Peyer's patch (tissue), 4 donors: ENCODE data around the gene KCNQ1OT1. TPM values are rescaled to one million over a fixed set of nuclear protein-coding genes. Genes with fewer than 3 reads are reported as not detected.
A peak's percentile ranks its signal among the peaks of the same experiment; 100 is the strongest.

Experiments used
- DNase-seq, 3 donors: peaks; one replicate each; pipeline ENCODE4 v3.0.0-alpha.2; 2017 to 2019
- H3K27ac ChIP-seq, 4 donors: fragments of 200-600 bp; sonication (generic); one replicate each; pipeline ENCODE4 v1.5.1; 2016 to 2019
- H3K27me3 ChIP-seq, 2 donors: fragments of 200-600 bp; sonication (generic); one replicate each; pipeline ENCODE4 v1.5.1; 2019
- H3K36me3 ChIP-seq, 3 donors: fragments of 200-600 bp; sonication (generic); one replicate each; pipeline ENCODE4 v1.5.1; 2016 to 2019
- H3K4me1 ChIP-seq, 4 donors: fragments of 200-600 bp; sonication (generic); one replicate each; pipeline ENCODE4 v1.5.1; 2016 to 2019
- H3K4me3 ChIP-seq, 4 donors: fragments of 200-600 bp; sonication (generic); 1 replicate in 3 of 4; 2 replicates in 1 of 4; pipeline ENCODE4 v1.5.1; 2016 to 2019; ENCODE audit warnings: mild to moderate bottlenecking in 1 of 4
- H3K9me3 ChIP-seq, 4 donors: fragments of 200-600 bp; sonication (generic); one replicate each; pipeline ENCODE4 v1.5.1; 2016 to 2019; ENCODE audit warnings: mild to moderate bottlenecking in 1 of 4
- CTCF ChIP-seq, 6 experiments: fragments of 450-650 bp in 4 of 6; fragments of 200-600 bp in 2 of 6; sonication (generic) in 1 of 6; IDR thresholded peaks; one replicate each; pipeline ENCODE4 v1.5.1; 2017 to 2019; ENCODE audit warnings: antibody characterized with exemption in 6 of 6, mild to moderate bottlenecking in 3 of 6, moderate library complexity in 1 of 6
- POLR2A ChIP-seq, 2 donors: fragments of 450-650 bp; IDR thresholded peaks; one replicate each; pipeline ENCODE4 v1.5.1; 2017; ENCODE audit warnings: antibody characterized with exemption in 2 of 2, mild to moderate bottlenecking in 2 of 2, moderate library complexity in 2 of 2
- small RNA-seq, 2 donors: library from RNA; depleted of rRNA; stranded (forward); fragments of <200 nt; gene quantifications; one replicate each; pipeline ENCODE3, GENCODE V24; 2016
- total RNA-seq, 4 donors: library from RNA; depleted of rRNA; stranded (reverse); fragments of >200 nt; gene quantifications; one replicate each; pipeline ENCODE4 v1.1.0, GENCODE V29; 2016

KCNQ1OT1 gene
- total RNA-seq, 4 donors from 2014 or later: 3.2 to 6.2 (median 4.5) TPM

- H3K27me3 ChIP-seq: no peaks in the 10 kb centered on the region
These were observed 137.9 kb downstream of the KCNQ1OT1 start for GRCh38 chr11:2561696-2562581.

GRCh38 chr11:2559527-2560311 lies 140.1 kb downstream of the KCNQ1OT1 start:
- TF ChIP-seq CTCF (IDR thresholded peaks at IDR 0.05): no peak
- no peak for TF ChIP-seq POLR2A (IDR thresholded peaks at IDR 0.05)
- no peaks in the 10 kb centered on the region for H3K9me3 ChIP-seq
- DNase-seq: peak in 2 of 3 donors; percentile 37 to 42

More at GRCh38 chr11:2561696-2562581, 137.9 kb downstream of the KCNQ1OT1 start:
- Histone ChIP-seq H3K36me3 (no peaks in the 10 kb centered on the region), H3K4me3 (no peak overlapping the region), H3K9me3 (no peaks in the 10 kb centered on the region), H3K27ac (no peak overlapping the region), H3K4me1 (peaks cover 0 to 17% (median 1%) of the 10 kb centered on the region in 4 donors)
- DNase-seq: peak in 2 of 3 donors; percentile 36 to 50
- TF ChIP-seq CTCF (IDR thresholded peaks at IDR 0.05) (no peak), POLR2A (IDR thresholded peaks at IDR 0.05) (no peak)

GRCh38 chr11:2558861-2559526 lies 140.8 kb downstream of the KCNQ1OT1 start:
- Histone ChIP-seq H3K9me3 (no peaks in the 10 kb centered on the region), H3K36me3 (no peaks in the 10 kb centered on the region), H3K27ac (no peak overlapping the region), H3K27me3 (no peaks in the 10 kb centered on the region), H3K4me3 (no peak overlapping the region), H3K4me1 (peaks cover 0 to 3% (median 1%) of the 10 kb centered on the region in 4 donors)
- TF ChIP-seq CTCF (IDR thresholded peaks at IDR 0.05) (no peak), POLR2A (IDR thresholded peaks at IDR 0.05) (no peak)
- DNase-seq: peak in 2 of 3 donors; percentile 13 to 32

More at GRCh38 chr11:2559527-2560311, 140.1 kb downstream of the KCNQ1OT1 start:
- Histone ChIP-seq H3K4me1 (peaks cover 0 to 6% (median 1%) of the 10 kb centered on the region in 4 donors), H3K4me3 (no peak overlapping the region), H3K36me3 (no peaks in the 10 kb centered on the region), H3K27me3 (no peaks in the 10 kb centered on the region), H3K27ac (no peak overlapping the region)

GRCh38 chr11:2558397-2558796 lies 141.4 kb downstream of the KCNQ1OT1 start:
- no peaks in the 10 kb centered on the region for H3K27me3 ChIP-seq
- no peak overlapping the region for H3K27ac ChIP-seq
- no peaks in the 10 kb centered on the region for H3K9me3 ChIP-seq
- TF ChIP-seq CTCF (IDR thresholded peaks at IDR 0.05) (no peak), POLR2A (IDR thresholded peaks at IDR 0.05) (no peak)
- peak in 2 of 3 donors; percentile 16 to 32 for DNase-seq
- H3K4me3 ChIP-seq: no peak overlapping the region
- no peaks in the 10 kb centered on the region for H3K36me3 ChIP-seq
- H3K4me1 ChIP-seq: peaks cover 0 to 2% (median 0%) of the 10 kb centered on the region in 4 donors

Small RNAs within 50 kb of the gene (small RNA-seq; reads per million reads assigned to genes)
- 0 reads per million in 2 donors for gene RF01947
- 0 reads per million in 2 donors for gene RF01948
- 0 reads per million in 2 donors for gene RF01950

Other genes with a start within 250 kb of the KCNQ1OT1 start
- 10 to 100 TPM in 2 of 4 donors, 1 to 10 TPM in 2; 6.1 to 22.3 (median 11.1) TPM for gene CDKN1C, start 185.8 kb upstream of the KCNQ1OT1 start, total RNA-seq
- 1 to 10 TPM in 3 of 4 donors, not detected in 1; 4.1 to 6.4 (median 4.9) TPM for gene PHLDA2, start 229.4 kb upstream of the KCNQ1OT1 start, total RNA-seq